GM18511 (cell line): ENCODE results near the gene TMEM18.
A peak's percentile ranks its signal among the peaks of the same experiment; 100 is the strongest.

Experiments
- ATAC-seq: cut with Tn5 transposase; IDR thresholded peaks from one replicate; pipeline ENCODE4 v1.9.1; 2021; ENCODE audit warnings: mild to moderate bottlenecking, moderate library complexity; ENCODE audit not compliant: unreplicated experiment

The TMEM18 gene

DNA sequence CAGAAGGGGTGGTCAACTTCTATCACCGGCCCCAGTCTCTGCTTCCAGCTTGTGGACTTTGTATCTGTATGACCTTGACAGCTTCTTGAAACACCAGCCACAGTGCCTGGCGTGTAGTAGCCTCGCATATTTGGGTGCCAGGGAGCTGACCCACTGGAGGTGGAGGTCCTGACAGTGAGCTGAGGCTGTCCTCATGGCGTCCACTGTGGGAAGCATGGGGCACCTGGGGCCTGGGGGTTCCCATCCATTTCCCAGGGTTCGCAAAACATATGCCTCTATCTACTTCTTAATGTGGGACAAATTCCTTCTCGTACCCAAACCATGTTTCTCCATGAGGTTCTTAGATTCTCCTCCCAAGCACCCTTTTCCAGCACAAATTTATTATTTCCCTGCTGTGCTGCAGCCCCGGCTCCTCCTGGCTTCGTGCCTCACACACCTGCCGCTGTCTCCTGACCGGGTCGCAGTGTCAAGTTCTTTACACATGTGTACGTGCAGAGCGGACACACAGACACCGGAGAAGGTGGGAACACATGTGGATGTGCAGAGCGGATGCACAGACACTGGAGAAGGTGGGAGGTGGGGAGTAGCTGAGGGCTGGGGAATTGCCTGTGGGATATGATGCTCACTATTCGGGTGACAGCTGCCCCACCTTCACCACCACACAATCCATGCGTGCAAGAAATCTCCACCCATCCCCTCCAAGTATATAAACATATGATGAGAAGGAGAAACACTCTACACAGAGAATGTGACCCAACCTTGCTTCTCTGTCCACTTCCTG, 23.4 kb downstream of the TMEM18 start:
- ATAC-seq = no peak

DNA sequence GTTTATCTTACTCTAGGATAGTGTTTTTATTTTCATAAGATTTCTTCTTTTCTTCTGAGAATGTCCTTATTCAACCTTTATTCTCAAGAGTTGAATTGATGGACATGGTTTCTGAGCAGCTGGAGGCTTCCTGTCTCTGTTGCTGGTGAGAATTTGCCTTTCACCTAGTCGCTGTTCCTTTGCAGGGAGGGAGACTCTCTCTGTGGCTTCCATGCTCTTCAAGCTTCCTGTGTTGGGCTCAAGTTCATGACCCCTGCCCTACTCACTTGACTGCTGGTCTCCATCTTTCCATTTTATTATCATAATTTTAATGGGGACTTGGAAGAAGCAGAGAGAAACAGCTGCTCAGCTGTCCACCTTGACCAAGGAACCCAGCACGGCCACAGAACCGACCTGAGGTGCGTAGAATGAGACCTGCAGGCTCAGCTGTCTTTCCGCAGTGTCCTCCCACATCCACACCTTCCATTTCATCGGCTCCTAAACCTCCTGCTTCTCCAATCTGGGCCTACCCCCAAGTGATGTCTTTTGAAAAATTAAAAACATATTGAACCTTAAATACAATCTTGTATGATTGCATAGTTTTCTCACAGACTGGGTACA, 24.2 kb downstream of the TMEM18 start:
- no peak for ATAC-seq

DNA sequence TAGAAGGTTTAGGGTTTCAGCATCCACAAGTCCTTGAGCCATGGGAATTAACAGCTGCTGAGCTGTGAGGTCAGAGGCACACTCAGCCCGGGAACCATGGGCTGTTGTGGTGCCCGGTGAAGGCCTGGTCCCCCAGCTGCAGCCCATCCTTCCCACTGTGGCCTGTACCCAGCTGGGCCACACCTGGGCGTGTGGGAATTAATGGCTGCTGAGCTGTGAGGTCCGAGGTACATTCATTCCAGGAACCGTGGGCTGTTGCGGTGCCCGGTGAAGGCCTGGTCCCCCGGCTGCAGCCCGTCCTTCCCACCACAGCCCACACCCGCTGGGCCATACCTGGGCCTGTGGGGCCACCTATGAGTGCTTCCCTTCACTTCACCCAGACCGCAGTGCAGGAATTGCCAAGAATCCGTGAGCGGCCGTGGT, 25.2 kb downstream of the TMEM18 start:
- ATAC-seq = no peak

DNA sequence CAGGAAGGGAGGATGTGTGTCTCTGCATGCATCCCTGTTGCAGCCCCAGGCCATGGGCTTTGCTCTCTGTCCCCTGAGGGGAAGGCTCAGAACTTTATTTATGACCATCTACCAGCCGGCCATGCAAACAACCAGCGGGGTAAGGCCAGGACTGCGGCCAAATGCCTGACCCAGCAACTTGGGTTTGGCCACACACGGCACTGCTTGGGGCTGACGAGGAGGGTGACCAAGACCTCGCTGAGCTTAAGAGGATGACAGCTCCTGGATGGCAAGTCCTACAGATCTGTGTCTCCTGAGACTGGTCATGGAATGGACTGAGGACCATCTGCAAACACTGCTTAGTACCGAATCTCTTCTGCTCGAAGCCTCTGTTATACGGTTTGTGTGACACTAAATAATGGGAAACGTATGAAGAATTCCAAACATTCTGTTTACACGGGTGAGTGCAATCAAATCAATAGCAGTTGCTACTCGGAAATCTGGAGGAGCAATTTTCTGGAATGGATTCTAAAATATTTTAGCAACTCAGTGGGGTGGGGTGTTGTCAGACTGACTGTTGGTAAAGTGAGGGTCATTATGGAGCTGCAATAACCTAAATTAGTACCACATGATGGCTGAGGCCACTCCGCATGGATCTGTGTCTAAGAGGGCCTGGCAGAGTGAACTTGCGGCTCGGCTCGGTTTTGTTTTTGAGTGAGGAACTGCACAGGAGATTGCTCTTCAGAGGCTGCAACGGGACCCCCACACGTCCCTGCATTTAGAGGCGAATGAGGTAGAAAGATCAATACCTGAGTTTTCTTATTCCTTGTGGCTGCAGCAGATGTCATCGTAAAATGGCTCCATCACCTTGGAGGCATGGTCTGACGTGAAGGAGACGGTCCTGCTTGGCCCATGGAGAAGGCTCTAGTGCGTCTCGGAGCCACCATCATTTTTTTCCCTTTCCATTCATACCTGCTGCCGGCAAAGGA, 26.6 kb downstream of the TMEM18 start:
- no peak for ATAC-seq

DNA sequence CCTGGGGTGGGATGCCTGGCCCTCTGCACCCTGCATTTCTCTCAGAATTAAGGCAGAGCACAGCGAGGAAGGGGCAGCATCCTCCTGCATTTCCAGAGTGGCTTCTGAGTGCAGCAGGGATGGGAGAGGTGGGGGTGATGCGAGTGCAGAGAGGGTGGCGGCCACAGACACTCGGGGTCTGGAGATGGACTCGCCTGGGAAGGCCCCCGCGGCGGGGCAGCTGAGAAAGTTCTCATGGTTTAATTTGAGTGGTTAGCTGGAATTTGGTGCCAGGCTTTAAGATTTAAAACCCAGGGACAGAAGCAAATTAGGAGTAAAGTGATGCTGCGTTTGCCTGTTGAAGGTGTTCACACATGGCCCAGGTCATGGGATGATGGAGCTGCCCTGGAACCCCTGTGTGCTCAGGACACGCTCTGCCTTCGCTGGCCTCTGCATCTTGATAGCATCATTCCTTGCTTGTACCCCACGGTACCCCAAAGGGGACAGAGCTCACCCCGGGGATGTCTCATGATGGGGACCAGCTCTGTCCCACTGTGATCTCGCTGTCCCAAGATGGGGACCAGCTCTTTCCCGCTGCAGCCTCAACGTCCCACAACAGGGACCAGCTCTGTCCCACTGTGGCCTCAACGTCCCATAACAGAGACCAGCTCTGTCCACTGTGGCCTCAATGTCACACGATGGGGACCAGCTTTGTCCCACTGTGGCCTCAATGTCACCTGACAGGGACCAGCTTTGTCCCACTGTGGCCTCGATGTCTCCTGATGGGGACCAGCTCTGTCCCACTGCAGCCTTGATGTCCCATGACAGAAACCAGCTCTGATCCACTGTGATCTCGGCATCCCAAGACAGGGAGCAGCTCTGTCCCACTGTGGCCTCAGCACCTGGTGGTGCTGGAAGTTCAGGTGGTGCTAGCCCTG, 27.5 kb downstream of the TMEM18 start:
- ATAC-seq = no peak

- no peak for ATAC-seq
These were observed 28.5 kb downstream of the TMEM18 start for GRCh38 chr2:648476-649424.

GRCh38 chr2:647691-648231, 29.4 kb downstream of the TMEM18 start:
- ATAC-seq = no peak

GRCh38 chr2:647003-647560, 30.1 kb downstream of the TMEM18 start:
- ATAC-seq = no peak

DNA sequence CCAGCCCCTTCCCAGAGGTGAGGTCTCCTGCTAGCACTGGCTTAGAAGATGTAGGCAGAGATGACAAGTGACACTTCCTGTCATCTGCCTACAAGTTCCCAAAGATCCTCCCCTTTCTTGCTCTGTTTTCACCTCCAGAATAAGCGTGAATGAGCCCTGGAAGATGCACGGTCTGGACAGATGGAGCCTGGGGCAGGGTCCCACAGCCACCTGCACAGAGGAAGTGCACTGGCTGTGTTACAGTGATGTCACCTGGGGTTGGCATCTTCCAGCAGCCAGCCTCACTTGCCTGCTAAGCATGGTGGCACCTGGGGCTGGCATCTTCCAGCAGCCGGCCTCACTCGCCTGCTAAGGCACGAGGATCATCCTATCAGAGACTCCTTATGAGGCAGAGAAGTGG, 32.3 kb downstream of the TMEM18 start:
- ATAC-seq = no peak

DNA sequence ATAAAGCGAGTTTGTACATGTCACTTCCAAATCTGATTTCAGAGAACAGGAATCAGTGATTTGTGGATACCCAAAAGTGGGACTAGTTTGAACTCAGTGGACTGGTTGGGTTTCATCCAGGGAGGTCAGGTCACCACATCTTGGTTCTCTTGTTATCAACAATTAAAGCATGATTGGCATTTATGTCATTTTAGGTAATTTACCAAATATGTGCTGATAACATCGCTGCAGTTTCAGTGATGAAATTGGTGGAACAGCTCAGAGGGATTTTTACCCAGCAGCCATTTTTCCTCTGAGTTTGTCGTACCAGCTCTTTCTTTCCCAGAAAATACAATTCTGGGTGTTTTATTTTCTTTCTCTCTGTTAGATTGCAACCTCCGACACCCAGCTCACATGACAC, 33.4 kb downstream of the TMEM18 start:
- ATAC-seq = no peak

DNA sequence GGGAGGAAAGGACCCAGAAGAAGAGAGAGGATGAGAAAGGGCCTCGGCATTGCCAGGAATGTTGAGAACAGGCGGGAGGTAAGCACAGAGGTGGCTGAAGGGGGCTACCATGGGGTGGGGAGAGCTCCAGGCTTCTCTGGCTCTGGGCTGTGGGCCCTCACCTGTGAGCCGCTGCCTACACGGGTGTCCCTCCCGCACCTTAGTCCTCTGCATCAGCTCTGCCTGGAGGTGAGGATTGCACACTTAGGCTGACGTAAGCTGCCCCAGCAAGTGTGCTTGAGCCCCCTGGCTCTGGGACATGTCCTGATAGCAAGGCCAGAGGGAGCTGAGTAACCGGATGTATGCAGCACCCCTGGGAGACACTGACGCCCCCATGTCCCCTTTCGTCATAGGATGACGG, 33.9 kb downstream of the TMEM18 start:
- ATAC-seq = no peak

- no peak for ATAC-seq
These were observed 35.1 kb downstream of the TMEM18 start for GRCh38 chr2:641872-642815.

DNA sequence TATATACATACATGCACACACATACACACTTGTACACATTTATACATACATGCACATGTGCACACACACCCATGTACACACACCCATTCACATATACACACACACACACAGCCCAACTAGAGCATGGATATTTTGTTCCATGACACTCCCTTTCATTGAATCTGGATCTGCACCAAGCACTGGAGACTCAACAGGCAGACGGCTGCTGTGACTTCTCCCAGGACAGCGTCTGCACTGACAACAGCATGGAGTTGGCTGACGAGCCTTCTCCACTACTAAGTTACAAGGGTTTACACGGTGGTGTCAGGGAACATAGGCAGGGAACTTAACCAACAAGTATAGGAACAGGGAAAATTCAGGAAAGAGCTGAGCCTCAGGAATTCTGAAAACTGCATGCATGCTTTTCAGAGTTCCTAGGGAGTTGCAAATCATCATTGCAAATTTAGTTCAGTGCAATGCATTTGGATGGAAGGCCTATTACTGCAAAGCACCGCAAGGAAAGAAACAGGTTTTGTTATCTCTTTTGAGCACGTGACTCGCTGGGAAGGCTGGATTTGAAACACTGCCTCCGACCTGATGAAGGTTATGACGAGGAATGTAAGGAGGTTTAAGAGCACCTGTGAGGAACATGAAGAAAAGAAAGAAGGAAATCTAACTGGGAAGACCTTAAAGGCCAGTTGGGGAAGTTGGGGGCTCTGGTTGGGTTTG, 35.9 kb downstream of the TMEM18 start:
- no peak for ATAC-seq

DNA sequence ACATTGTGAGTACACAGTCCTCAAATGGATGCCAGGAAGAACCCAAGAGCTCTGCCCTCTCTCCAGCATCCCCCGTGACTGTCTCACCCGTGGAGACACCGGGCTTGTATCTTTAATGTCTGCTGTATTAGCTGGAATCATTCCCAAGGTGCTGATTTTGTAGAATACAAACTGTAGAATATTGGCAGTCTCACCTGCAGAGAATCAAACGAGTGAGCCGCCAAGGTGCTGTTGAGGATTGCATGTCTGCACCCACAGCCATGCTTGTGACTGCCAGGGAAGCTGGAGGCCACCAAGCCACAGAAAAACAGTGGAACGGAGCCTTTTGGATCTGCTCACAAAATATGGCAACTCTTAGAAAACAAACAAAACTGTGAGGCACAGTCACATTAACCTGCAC, 37.5 kb downstream of the TMEM18 start:
- no peak for ATAC-seq

DNA sequence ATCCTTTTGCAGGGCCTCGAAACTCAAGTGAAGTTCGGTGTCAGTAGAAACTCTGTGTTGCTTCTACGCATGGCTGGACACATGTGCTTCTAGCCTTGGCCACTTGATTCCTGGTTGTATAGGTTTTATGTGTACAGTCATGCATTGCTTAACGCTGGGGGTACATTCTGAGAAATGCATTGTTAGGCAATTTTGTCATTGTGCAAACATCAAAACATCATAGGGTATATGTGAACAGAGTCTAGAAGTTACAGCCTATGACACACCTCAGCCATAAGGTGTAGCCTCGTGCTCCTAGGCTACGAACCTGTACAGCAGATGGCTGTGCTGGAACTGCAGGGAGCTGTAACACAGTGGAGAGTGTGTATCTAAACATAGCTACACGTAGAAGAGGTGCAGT, 39.4 kb downstream of the TMEM18 start:
- ATAC-seq = no peak

GRCh38 chr2:637406-637776, 39.8 kb downstream of the TMEM18 start:
- peak; percentile 6 for ATAC-seq
